Limb (tissue), 2 donors: Measurements from ENCODE around the gene SFMBT2.
"Not testable (repeated sequence)": the region's sequence is repeated elsewhere in the genome, so short reads cannot be mapped to it uniquely, and the experiment has no call there.

Source experiments
- DNase-seq, 2 donors: peaks; one replicate each; pipeline ENCODE4 v3.0.0-alpha.2; 2016; ENCODE audit errors: extremely low spot score in 2 of 2

Gene SFMBT2

GRCh38 chr10:7231509-7232414 is 179.1 kb downstream of the SFMBT2 start:
- DNase-seq, result no peak

- DNase-seq, result no peak
These were observed 179.9 kb downstream of the SFMBT2 start for GRCh38 chr10:7230951-7231350.

DNA sequence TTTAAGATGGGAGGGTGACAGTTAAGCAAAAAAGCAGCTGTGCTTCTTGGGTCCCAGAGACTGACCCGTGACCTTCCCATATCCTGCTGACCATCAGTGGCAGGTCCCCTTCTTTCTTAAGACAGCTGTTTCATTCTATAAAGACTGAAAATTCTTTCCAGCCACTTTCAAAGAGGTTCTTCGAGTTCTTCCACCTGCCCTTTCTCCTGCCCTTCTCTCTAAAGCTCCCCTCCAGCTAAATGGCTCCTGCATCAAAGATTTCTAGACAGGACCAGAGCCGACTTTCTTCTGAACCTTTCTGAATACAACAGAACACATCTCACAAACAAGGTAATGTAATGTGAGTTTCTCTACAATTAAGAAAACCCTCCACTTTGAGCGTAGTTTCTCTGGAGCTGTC is 180.8 kb downstream of the SFMBT2 start:
- no peak for DNase-seq

DNA sequence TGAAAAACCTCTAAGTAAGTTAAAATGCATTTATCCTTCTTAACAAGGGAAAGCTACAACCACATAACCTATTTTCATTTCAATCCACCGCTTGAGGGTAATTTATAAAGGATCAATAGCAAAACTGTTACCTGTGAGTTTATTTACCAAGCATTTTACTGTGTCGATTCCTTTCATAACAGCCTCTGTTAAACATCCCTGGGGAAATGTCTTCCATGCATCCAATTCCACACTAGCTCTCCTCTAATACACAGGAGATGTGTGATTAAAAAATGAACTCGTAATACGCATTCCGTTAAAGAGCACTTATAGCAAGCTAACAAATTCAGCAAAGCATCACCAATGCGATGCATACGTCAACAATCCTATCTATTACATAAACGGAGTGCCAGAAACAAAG is 185.7 kb downstream of the SFMBT2 start:
- no peak for DNase-seq

- no peak for DNase-seq
These were observed 191.9 kb downstream of the SFMBT2 start for GRCh38 chr10:7218968-7219367.

DNA sequence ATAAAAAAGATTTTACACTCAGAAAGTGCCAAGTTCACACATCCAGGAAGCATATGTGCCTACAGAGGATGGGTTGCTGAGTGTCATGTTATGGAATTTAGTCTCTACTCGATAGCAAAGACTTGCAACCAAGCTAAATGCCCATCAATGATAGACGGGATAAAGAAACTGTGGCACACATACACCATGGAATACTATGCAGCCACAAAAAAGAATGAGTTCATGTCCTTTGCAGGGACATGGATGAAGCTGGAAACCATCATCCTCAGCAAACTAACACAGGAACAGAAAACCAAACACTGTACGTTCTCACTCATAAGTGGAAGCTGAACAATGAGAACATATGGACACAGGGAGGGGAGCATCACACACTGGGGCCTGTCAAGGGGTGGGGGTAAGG is 198.1 kb downstream of the SFMBT2 start:
- not testable (repeated sequence) for DNase-seq

DNA sequence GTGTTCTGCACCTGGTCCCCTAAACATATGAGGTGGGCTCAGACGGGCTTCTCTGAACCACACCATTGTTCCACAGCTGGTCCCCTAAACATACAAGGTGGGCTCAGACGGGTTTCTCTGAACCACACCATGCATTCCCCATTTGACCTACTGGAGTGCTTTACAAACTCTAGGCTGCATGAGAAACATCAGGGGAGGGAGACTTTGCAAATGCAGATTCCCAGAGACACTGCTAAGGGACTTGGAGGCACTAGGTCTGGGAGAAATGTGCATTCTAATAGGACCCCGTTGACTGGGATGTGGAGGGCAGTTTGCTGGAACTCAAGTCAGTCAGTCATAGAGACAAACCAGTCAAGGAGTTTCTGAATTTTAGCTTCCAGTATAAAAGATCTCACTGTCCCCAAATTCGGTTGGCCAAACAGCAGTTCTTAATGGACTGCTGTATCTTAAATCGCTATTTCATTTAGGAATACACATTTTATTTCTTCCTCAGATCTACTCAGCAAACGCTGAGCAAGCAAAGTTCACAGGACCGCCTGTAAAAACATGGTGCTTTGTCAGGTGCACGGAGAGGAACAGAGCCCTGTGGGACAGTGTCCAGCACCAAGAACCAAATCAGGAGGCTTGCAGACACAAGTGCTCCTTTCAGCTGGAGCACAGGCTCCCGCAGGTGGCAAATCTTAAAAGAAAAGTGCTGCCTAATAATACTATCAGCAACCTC is 198.8 kb downstream of the SFMBT2 start:
- no peak for DNase-seq

GRCh38 chr10:7210516-7210915 is 200.3 kb downstream of the SFMBT2 start:
- DNase-seq, result no peak

GRCh38 chr10:7209458-7209857 is 201.4 kb downstream of the SFMBT2 start:
- no peak for DNase-seq

DNA sequence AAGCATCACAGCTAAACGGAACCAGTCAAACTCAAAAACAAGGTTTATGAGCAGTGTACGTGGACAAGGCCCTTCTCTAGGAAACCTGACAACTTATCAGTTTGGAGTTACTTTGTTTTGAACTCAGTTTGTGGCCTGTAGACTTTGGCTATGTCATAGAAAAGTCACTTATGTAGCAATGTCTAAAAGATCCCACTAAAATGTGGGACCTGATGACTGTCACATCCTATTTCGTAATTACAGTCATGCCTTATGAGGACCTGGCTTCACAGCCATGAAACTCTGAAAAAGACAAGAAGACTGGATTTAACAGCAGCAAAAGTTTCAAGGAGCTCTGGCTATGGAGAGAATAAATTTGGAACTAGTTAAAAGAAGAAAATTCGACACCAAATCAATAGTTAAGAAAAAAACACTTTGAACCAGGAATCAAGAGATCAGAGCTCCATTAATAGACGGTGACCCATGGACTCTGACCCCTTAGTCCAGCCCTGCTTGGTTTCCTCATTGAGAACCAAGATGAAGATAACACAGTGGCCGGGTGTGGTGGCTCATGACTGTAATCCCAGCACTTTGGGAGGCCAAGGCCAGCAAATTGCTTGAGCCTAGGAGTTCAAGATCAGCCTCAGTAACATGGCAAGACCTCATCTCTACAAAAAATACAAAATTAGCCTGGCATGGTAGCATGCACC is 204.3 kb downstream of the SFMBT2 start:
- no peak for DNase-seq

- no peak for DNase-seq
These were observed 205.2 kb downstream of the SFMBT2 start for GRCh38 chr10:7205656-7206055.

DNA sequence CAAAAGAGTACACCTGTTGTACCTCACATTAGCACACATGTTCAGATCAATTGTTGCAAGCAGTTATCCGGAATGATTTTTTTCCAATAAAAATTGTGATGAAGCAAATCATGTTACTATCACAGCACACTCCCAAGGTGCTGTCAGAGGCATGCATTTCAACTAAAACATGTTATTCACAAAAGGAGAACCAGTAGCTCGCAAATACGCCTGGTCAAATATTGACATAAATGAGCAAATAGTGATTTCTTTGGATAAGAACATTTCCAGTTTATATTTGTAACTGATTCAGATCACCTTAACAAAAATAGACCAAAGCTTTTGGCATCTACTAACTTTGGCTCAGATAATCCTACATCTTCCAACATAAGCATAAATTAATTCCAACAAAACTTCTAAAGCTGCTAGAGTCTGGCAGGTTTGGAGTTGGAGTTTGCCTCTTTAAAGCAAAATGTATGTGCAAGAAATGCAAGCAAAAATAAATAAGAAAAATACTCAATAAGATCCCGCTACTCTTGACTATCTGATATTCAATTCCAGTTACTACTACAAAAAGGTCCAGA is 208.0 kb downstream of the SFMBT2 start:
- no peak for DNase-seq

DNA sequence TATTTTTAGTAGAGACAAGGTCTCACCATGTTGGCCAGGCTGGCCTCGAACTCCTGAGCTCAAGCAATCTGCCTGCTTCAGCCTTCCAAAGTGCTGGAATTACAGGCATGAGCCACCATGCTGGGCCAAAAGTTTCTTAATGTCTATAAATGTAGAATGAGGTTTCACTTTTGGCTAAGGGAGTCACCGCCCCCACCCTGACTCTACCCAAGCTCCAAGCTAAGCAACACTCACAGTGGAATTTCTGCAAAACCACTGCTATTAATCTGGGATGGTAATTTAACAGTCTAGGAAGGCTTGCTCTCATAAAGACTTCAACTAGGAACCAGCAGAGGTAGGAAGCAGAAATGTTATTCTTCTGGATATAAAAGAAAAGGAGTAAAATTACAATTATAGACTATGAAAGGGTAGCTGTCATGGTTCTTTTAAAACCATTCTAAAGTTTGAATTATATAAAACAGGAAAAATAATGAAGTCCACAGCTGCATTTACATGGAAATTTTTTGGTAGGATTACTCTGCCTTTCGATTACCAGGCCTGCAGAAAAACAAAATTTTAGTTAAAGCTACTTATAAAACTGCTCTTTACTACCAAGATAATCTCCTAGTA is 211.6 kb downstream of the SFMBT2 start:
- no peak for DNase-seq

- no peak for DNase-seq
These were observed 214.6 kb downstream of the SFMBT2 start for GRCh38 chr10:7196284-7196683.

DNA sequence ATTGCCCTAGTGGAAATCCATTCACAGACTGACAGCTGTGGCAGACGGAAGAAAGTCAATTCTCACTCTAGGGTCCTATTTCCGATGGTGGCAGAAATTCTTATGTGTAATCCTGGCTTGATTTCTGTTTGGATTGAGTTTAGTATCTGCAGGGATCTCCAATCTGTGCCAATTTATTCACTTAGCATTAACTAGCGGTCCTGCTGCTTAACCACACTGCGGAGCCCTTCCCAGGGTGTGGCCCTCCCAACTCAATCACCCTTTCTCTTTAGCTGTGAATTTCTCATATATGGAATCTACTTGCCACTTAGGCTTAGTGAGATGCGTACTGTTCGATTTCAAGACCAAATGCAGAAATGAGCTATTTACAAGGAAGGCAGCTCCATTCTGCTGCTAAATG is 215.7 kb downstream of the SFMBT2 start:
- DNase-seq, result no peak

DNA sequence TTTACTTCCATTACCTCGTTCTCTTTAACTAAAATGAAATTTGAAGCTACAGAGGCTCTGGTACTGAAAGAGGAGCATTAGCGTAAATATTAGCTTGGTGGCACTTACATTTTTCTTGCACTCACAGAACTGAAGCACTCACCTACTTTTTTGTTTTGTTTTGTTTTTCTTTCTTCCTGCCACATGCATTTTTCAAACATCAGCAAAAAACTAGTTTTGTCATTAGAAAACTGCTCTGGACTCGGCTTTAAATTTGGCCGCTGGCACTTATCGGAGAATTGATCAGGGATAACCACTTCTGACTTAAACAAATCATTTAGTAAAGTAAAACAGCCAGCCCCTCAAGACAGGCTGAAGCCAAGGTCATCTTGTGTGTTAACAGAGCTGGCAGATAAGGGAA is 216.3 kb downstream of the SFMBT2 start:
- DNase-seq, result no peak

DNA sequence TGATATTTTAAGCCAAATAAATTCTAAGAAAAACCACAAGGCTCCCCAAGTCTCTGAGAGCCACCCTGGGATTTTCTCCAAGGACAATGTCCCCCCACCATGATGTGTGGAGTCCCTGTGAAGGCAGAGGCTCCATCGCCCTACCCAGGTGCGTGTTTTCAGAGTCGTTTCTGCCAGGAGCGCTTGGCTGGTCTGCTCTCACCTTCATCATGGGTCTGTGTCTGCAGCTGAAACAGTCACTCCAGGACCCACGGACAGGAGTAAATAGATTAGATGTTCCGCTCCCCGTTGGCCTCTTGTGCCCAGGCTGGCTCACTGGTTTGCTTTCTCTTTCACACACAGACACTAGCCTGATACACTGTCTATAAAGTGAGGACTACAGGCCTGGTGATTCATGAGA is 217.5 kb downstream of the SFMBT2 start:
- DNase-seq, result no peak

DNA sequence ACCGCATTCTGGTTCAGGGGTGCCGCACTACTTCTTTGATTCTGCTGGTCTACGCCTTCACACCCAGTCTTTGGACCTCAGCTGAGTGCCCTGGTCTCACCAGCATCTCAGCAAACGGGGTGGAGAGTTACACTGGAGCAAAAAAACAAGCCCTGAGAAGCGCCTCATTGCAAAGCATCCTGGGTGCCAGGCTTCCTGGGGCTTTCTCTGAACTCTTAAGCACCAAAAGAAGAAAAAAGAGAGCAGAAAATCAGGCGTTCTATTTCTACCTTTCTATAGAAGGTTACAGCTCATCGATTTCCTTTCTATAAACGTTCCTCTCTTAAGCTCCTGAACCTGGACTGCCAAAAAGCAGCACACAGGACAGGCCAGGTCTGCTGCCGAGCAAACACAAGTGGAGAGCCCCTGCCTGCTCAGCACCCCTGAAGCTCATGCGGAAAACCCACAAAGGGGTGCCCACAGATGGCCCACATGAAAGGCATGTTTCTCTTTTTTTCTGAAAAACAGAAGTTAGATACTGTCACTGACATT is 217.9 kb downstream of the SFMBT2 start:
- no peak for DNase-seq

DNA sequence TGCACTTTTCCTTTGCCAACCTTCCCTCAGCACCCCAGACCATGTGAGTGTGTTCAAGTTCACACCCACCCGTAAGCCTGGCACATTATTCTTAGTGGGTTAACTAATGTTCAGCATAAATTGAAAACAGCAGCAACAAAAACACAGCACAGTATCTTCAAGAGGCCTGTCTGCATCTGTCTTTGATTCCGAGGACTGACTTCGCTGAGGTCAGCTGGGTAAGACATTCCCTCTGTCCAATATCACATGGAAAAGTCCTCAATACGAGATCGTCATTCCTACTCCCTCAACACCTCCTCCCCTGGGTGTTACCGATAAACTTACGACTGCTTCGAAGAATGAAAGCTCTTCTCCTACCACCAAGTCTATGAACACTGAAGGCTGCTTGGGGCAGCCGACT is 218.8 kb downstream of the SFMBT2 start:
- DNase-seq, result no peak

DNA sequence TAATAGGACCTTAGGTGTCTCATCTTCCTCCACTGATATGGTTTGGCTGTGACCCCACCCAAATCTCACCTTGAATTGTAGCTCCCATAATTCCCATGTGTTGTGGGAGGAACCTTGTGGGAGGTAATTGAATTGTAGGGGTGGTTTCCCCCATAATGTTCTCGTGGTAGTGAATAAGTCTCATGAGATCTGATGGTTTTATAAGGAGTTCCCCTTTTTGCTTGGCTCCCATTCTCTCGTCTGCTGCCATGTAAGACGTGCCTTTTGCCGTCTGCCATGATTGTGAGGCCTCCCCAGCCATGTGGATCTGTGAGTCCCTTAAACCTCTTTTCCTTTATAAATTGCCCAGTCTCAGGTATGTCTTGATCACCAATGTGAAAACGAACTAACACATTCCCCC is 220.1 kb downstream of the SFMBT2 start:
- DNase-seq, result not testable (repeated sequence)

- DNase-seq, result no peak
These were observed 220.9 kb downstream of the SFMBT2 start for GRCh38 chr10:7189909-7190308.
